KMS-11 (cell line): ENCODE data around the gene HCN4.

ENCODE experiments used
- H2AFZ ChIP-seq: fragments of 200-600 bp; sonication (generic); 2 replicates; pipeline ENCODE4 v1.6.1; 2016; ENCODE audit warnings: antibody characterized with exemption, mixed run types, low read depth
- H3K27ac ChIP-seq: fragments of 200-600 bp; sonication (generic); 2 replicates; pipeline ENCODE4 v1.6.1; 2016; ENCODE audit warnings: mild to moderate bottlenecking, mixed run types
- H3K27me3 ChIP-seq: fragments of 200-600 bp; sonication (generic); 2 replicates; pipeline ENCODE4 v1.6.1; 2017; ENCODE audit warnings: mild to moderate bottlenecking, low read depth, mixed run types, moderate library complexity; ENCODE audit not compliant: insufficient read depth
- H3K36me3 ChIP-seq: fragments of 200-600 bp; sonication (generic); 2 replicates; pipeline ENCODE4 v1.6.1; 2017; ENCODE audit warnings: mild to moderate bottlenecking, mixed run types; ENCODE audit not compliant: insufficient read depth
- H3K4me1 ChIP-seq: fragments of 200-600 bp; sonication (generic); 2 replicates; pipeline ENCODE4 v1.6.1; 2016; ENCODE audit warnings: mild to moderate bottlenecking, low read depth, mixed run types; ENCODE audit not compliant: poor library complexity, severe bottlenecking
- H3K4me2 ChIP-seq: fragments of 200-600 bp; sonication (generic); 2 replicates; pipeline ENCODE4 v1.7.0; 2016; ENCODE audit warnings: mild to moderate bottlenecking, mixed run types
- H3K4me3 ChIP-seq: fragments of 200-600 bp; sonication (generic); IDR thresholded peaks from 2 replicates; pipeline ENCODE4 v1.6.1; 2017; ENCODE audit warnings: low read depth, low read length, mixed read lengths; ENCODE audit not compliant: insufficient read depth
- H3K79me2 ChIP-seq: fragments of 200-600 bp; sonication (generic); 2 replicates; pipeline ENCODE4 v1.6.1; 2016; ENCODE audit warnings: low read depth, mixed run types; ENCODE audit not compliant: insufficient read depth
- H3K9ac ChIP-seq: fragments of 200-600 bp; sonication (generic); 2 replicates; pipeline ENCODE4 v1.6.1; 2016; ENCODE audit warnings: mild to moderate bottlenecking, mixed run types
- H4K20me1 ChIP-seq: fragments of 200-600 bp; sonication (generic); 2 replicates; pipeline ENCODE4 v1.6.1; 2016; ENCODE audit warnings: mild to moderate bottlenecking, mixed run types; ENCODE audit not compliant: insufficient read depth
- TF ChIP-seq, protein P1 (sequence below): fragments of 200-600 bp; sonication (generic); conservative IDR thresholded peaks from 2 replicates; pipeline ENCODE4 v1.6.1; 2017; ENCODE audit warnings: low read depth, mild to moderate bottlenecking, antibody characterized with exemption, low read length, moderate library complexity, mixed read lengths

Gene HCN4

DNA sequence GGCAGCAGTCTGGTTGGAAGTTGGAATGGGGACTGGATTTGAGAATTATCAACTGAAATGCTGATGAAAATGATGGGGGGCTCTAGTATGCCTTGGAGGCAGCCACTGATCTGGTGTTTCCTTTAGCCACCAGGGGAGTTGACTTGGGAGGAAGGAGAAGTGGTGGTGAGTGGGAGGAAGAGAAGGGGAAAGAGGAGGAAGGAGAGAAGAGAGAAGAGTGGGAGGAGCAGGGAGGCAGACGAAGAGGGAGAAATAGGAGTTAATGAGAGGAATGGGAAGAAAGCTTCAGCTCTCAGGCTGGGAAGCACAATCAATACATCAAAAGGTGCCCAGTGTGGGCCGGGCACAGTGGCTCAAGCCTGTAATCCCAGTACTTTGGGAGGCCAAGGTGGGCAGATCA lies 23.3 kb upstream of the HCN4 start:
- Histone ChIP-seq H3K36me3 (no peaks in the 10 kb centered on the region), H3K4me1 (no peaks in the 10 kb centered on the region), H3K27me3 (peaks cover 24% of the 10 kb centered on the region; the same call in 1 of the 2 replicates), H2AFZ (no peak overlapping the region), H3K4me3 (no peak overlapping the region), H3K27ac (no peak overlapping the region), H4K20me1 (no peaks in the 10 kb centered on the region), H3K4me2 (no peak overlapping the region), H3K9ac (no peak overlapping the region), H3K79me2 (no peaks in the 10 kb centered on the region)
- TF ChIP-seq, protein P1, sequence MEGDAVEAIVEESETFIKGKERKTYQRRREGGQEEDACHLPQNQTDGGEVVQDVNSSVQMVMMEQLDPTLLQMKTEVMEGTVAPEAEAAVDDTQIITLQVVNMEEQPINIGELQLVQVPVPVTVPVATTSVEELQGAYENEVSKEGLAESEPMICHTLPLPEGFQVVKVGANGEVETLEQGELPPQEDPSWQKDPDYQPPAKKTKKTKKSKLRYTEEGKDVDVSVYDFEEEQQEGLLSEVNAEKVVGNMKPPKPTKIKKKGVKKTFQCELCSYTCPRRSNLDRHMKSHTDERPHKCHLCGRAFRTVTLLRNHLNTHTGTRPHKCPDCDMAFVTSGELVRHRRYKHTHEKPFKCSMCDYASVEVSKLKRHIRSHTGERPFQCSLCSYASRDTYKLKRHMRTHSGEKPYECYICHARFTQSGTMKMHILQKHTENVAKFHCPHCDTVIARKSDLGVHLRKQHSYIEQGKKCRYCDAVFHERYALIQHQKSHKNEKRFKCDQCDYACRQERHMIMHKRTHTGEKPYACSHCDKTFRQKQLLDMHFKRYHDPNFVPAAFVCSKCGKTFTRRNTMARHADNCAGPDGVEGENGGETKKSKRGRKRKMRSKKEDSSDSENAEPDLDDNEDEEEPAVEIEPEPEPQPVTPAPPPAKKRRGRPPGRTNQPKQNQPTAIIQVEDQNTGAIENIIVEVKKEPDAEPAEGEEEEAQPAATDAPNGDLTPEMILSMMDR: no peak

DNA sequence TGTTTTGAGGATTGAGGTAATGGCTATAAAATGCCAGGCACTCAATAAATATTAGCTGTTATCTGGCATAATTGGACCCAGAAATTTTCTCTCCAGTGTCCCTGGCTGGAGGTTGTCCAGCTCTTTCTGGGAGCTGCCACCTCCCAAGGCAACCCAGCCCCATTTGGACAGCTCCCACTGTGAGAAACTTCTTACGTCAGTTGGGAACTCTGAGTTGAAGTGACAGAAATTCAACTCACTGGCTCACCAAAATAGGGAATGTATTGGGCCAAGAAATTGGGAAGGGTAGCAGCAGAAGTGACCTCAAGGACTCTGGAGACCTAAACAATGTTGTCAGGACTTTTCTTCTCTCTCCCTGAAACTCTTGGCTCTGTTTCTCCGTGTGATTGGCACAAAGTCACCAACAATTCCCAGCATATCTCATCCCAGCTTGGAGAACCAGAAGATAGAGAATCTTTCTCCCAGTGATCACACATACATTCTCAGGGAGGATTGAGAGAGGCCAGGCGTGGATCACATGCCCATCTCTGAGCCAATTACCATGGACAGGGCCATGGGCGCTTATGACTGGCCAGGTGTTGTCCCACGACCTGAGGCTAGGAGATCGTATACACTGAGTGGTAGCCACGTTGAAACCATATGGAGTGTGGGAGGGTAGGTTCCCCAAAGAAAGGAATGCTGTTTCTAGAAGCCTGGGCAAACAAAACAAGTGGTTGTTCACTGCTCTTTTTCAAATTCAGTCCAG lies 22.5 kb upstream of the HCN4 start:
- TF ChIP-seq, protein P1: no peak
- no peaks in the 10 kb centered on the region for H3K36me3 ChIP-seq
- H3K4me1 ChIP-seq: no peaks in the 10 kb centered on the region
- no peak overlapping the region for H3K4me2 ChIP-seq
- no peak overlapping the region for H2AFZ ChIP-seq
- H3K79me2 ChIP-seq: no peaks in the 10 kb centered on the region
- no peaks in the 10 kb centered on the region for H4K20me1 ChIP-seq
- H3K4me3 ChIP-seq: no peak overlapping the region
- no peak overlapping the region for H3K9ac ChIP-seq
- no peak overlapping the region for H3K27ac ChIP-seq
- H3K27me3 ChIP-seq: peaks cover 24% of the 10 kb centered on the region; the same call in 1 of the 2 replicates

DNA sequence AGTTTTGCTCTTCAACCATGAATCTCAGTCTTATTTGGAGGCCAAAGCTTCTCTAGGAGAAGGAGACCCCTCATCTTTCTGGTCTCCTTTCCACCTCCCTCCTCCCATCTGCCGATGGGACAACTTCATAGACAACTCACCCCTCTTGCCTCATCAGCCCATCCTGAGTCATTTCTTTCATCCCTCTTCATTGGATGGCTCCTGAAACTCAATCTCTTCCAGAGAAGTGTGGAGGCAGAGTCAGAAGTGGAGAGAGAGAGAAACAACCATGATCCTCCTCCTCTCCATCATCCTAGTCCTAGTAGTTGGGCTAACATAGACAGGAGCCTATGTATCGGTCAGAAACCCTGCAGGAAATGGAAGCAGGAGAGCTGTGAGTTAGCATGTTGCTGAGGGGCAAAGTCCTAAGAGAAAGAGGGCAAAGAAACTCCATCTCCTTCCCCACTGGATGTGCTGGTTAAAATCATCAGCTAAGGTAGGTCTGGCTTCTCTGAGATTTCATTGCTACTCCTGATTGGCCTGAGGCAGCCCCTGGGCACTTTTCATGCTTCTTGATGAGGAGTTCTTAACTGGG lies 21.3 kb upstream of the HCN4 start:
- no peak overlapping the region for H3K4me2 ChIP-seq

DNA sequence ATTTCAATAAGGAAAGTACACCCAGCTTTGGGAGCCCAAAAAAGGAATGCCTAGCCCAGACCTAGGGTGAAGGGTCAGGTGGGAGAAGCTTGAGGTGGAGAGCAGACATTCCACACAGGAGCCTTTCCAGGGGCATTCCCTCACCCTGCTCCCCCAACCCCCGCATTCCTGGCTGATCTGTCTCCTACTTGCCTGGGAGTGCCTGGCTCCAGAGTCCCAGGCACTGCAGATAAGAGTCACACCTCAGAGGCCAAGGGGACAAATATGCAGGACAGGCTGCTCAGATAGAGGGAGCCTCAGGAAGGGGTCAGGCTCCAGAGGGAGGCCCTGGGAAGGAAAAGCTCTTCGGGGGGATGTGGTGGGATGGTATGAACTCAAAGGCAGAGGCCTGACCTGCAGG lies 20.8 kb upstream of the HCN4 start:
- H3K9ac ChIP-seq: no peak overlapping the region
- TF ChIP-seq, protein P1: no peak
- peaks cover 12% of the 10 kb centered on the region; the same call in 1 of the 2 replicates for H3K27me3 ChIP-seq
- no peaks in the 10 kb centered on the region for H3K4me1 ChIP-seq
- no peak overlapping the region for H3K4me3 ChIP-seq
- no peaks in the 10 kb centered on the region for H3K36me3 ChIP-seq
- H3K4me2 ChIP-seq: no peak overlapping the region
- H4K20me1 ChIP-seq: no peaks in the 10 kb centered on the region
- no peaks in the 10 kb centered on the region for H3K79me2 ChIP-seq
- H3K27ac ChIP-seq: no peak overlapping the region
- no peak overlapping the region for H2AFZ ChIP-seq

More for the DNA sequence above, 21.3 kb upstream of the HCN4 start:
- H3K36me3 ChIP-seq: no peaks in the 10 kb centered on the region
- peaks cover 17% of the 10 kb centered on the region; the same call in 1 of the 2 replicates for H3K27me3 ChIP-seq
- no peaks in the 10 kb centered on the region for H3K79me2 ChIP-seq
- H3K4me1 ChIP-seq: no peaks in the 10 kb centered on the region
- no peaks in the 10 kb centered on the region for H4K20me1 ChIP-seq
- no peak overlapping the region for H3K9ac ChIP-seq
- no peak overlapping the region for H3K27ac ChIP-seq
- H2AFZ ChIP-seq: no peak overlapping the region
- TF ChIP-seq, protein P1: no peak
- no peak overlapping the region for H3K4me3 ChIP-seq
